HepG2 (cell line): ENCODE data around the gene RTP3. TPM values are rescaled to one million over a fixed set of nuclear protein-coding genes. Genes with fewer than 3 reads are reported as not detected.

ENCODE experiments used
- ELF4 ChIP-seq: sonication (generic); formaldehyde crosslinking; IDR thresholded peaks from 2 replicates; pipeline ENCODE4 v1.5.0; 2020; ENCODE audit warnings: missing genetic modification reagents, mild to moderate bottlenecking, moderate library complexity, borderline replicate concordance
- ERF ChIP-seq: IDR thresholded peaks from 2 replicates; pipeline ENCODE4 v1.6.1; 2018; ENCODE audit warnings: missing biosample characterization, missing genetic modification reagents
- MEIS1 ChIP-seq: sonication (generic); formaldehyde crosslinking; IDR thresholded peaks from 2 replicates; pipeline ENCODE4 v1.9.0; 2021; ENCODE audit warnings: mild to moderate bottlenecking, missing genetic modification reagents, moderate library complexity, borderline replicate concordance
- MTA1 ChIP-seq: sonication (generic); formaldehyde crosslinking; IDR thresholded peaks from 2 replicates; pipeline ENCODE4 v1.4.0; 2020; ENCODE audit warnings: missing genetic modification reagents, mild to moderate bottlenecking, borderline replicate concordance
- MYNN ChIP-seq: sonication (generic); formaldehyde crosslinking; IDR thresholded peaks from 2 replicates; pipeline ENCODE4 v1.4.0; 2020; ENCODE audit warnings: mild to moderate bottlenecking, low read depth, missing genetic modification reagents
- MZF1 ChIP-seq: sonication (generic); formaldehyde crosslinking; IDR thresholded peaks from 2 replicates; pipeline ENCODE4 v1.8.1; 2023; ENCODE audit warnings: mild to moderate bottlenecking, missing genetic modification reagents, borderline replicate concordance
- NFE2 ChIP-seq: sonication (generic); formaldehyde crosslinking; IDR thresholded peaks from 2 replicates; pipeline ENCODE4 v1.4.0; 2020; ENCODE audit warnings: missing genetic modification reagents
- NFKBIZ ChIP-seq: IDR thresholded peaks from 2 replicates; pipeline ENCODE4 v1.6.1; 2018; ENCODE audit warnings: missing genetic modification reagents, missing compliant biosample characterization
- SMAD3 ChIP-seq: sonication (generic); formaldehyde crosslinking; IDR thresholded peaks from 2 replicates; pipeline ENCODE4 v1.4.0; 2020; ENCODE audit warnings: missing genetic modification reagents
- TSC22D2 ChIP-seq: sonication (generic); formaldehyde crosslinking; IDR thresholded peaks from 2 replicates; pipeline ENCODE4 v1.5.1; 2020; ENCODE audit warnings: missing genetic modification reagents, mild to moderate bottlenecking, borderline replicate concordance
- ZNF30 ChIP-seq: sonication (generic); formaldehyde crosslinking; IDR thresholded peaks from 2 replicates; pipeline ENCODE4 v1.5.0; 2020; ENCODE audit warnings: mild to moderate bottlenecking, missing genetic modification reagents
- ZNF503 ChIP-seq: sonication (generic); formaldehyde crosslinking; IDR thresholded peaks from 2 replicates; pipeline ENCODE4 v1.4.0; 2020; ENCODE audit warnings: missing genetic modification reagents
- ZNF580 ChIP-seq: IDR thresholded peaks from 2 replicates; pipeline ENCODE4 v1.6.1; 2016; ENCODE audit warnings: low read depth, borderline replicate concordance
- ZNF616 ChIP-seq: sonication (generic); formaldehyde crosslinking; IDR thresholded peaks from 2 replicates; pipeline ENCODE4 v1.5.0; 2020; ENCODE audit warnings: low read depth, mild to moderate bottlenecking, missing genetic modification reagents
- ZNF674 ChIP-seq: sonication (generic); formaldehyde crosslinking; IDR thresholded peaks from 2 replicates; pipeline ENCODE4 v1.5.0; 2020; ENCODE audit warnings: low read depth, mild to moderate bottlenecking, missing genetic modification reagents
- ZNF75D ChIP-seq: sonication (generic); formaldehyde crosslinking; IDR thresholded peaks from 2 replicates; pipeline ENCODE4 v1.8.1; 2023; ENCODE audit warnings: missing genetic modification reagents, mild to moderate bottlenecking, borderline replicate concordance
- ZSCAN29 ChIP-seq: sonication (generic); formaldehyde crosslinking; conservative IDR thresholded peaks from 2 replicates; pipeline ENCODE4 v1.4.0; 2020; ENCODE audit warnings: mild to moderate bottlenecking, missing genetic modification reagents
- polyA plus RNA-seq, 8 experiments: library from polyadenylated mRNA; depleted of rRNA in 3 of 8; stranded (reverse) in 7 of 8; unstranded in 1 of 8; fragments of >200 nt; fragmentation: Illumina TruSeq in 4 of 8; extraction: Trizol in 4 of 8; gene quantifications; 2 replicates each; pipeline versions ENCODE4 v1.2.1 to v1.2.3, GENCODE V29; 2011 to 2016; ENCODE audit warnings: low read depth in 4 of 8, missing spikeins in 1 of 8, mixed read lengths in 1 of 8; ENCODE audit not compliant: insufficient read depth in 1 of 8
- total RNA-seq, 5 experiments: library from RNA; depleted of rRNA; stranded (reverse); fragments of >200 nt; fragmentation: Illumina TruSeq; extraction: Trizol; gene quantifications; 2 replicates each; pipeline ENCODE4 v1.2.3, GENCODE V29; 2016; ENCODE audit warnings: low read depth in 1 of 5
- TF ChIP-seq, protein P1 (sequence below): sonication (generic); formaldehyde crosslinking; IDR thresholded peaks from 2 replicates; pipeline ENCODE4 v1.4.0; 2020; ENCODE audit warnings: missing genetic modification reagents, borderline replicate concordance
- TF ChIP-seq, protein P2 (sequence below): sonication (generic); formaldehyde crosslinking; IDR thresholded peaks from 2 replicates; pipeline ENCODE4 v1.4.0; 2020; ENCODE audit warnings: missing genetic modification reagents

The RTP3 gene
- total and polyA plus RNA-seq, 2 of the 13 experiments (the other 11 are each of a cell fraction or from before 2014, with no cell fraction given) = 0.09 TPM; not detected in 1

GRCh38 chr3:46488735-46489361 lies 8.9 kb upstream of the RTP3 start (continued):
- TF ChIP-seq, protein P1, sequence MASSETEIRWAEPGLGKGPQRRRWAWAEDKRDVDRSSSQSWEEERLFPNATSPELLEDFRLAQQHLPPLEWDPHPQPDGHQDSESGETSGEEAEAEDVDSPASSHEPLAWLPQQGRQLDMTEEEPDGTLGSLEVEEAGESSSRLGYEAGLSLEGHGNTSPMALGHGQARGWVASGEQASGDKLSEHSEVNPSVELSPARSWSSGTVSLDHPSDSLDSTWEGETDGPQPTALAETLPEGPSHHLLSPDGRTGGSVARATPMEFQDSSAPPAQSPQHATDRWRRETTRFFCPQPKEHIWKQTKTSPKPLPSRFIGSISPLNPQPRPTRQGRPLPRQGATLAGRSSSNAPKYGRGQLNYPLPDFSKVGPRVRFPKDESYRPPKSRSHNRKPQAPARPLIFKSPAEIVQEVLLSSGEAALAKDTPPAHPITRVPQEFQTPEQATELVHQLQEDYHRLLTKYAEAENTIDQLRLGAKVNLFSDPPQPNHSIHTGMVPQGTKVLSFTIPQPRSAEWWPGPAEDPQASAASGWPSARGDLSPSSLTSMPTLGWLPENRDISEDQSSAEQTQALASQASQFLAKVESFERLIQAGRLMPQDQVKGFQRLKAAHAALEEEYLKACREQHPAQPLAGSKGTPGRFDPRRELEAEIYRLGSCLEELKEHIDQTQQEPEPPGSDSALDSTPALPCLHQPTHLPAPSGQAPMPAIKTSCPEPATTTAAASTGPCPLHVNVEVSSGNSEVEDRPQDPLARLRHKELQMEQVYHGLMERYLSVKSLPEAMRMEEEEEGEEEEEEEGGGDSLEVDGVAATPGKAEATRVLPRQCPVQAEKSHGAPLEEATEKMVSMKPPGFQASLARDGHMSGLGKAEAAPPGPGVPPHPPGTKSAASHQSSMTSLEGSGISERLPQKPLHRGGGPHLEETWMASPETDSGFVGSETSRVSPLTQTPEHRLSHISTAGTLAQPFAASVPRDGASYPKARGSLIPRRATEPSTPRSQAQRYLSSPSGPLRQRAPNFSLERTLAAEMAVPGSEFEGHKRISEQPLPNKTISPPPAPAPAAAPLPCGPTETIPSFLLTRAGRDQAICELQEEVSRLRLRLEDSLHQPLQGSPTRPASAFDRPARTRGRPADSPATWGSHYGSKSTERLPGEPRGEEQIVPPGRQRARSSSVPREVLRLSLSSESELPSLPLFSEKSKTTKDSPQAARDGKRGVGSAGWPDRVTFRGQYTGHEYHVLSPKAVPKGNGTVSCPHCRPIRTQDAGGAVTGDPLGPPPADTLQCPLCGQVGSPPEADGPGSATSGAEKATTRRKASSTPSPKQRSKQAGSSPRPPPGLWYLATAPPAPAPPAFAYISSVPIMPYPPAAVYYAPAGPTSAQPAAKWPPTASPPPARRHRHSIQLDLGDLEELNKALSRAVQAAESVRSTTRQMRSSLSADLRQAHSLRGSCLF (CRISPR knock-in tag) = no peak
- TF ChIP-seq ZNF580 (CRISPR knock-in tag) (peak; percentile 69; the same call in 1 of the 2 replicates), MTA1 (CRISPR knock-in tag) (0 out of 2 replicates have a peak, but pooled peaks have one; percentile 22), ZNF616 (CRISPR knock-in tag) (no peak), NFE2 (no peak), MEIS1 (CRISPR knock-in tag) (no peak), NFKBIZ (CRISPR knock-in tag) (0 out of 2 replicates have a peak, but pooled peaks have one; percentile 34), ZNF503 (CRISPR knock-in tag) (no peak), ZNF30 (no peak), ZNF75D (CRISPR knock-in tag) (no peak), ELF4 (CRISPR knock-in tag) (no peak), ZSCAN29 (no peak), SMAD3 (CRISPR knock-in tag) (0 out of 2 replicates have a peak, but pooled peaks have one; percentile 59), ZNF674 (CRISPR knock-in tag) (no peak), MYNN (CRISPR knock-in tag) (no peak), TSC22D2 (no peak), MZF1 (CRISPR knock-in tag) (no peak), ERF (CRISPR knock-in tag) (peak; percentile 55; the same call in 1 of the 2 replicates)
- TF ChIP-seq, protein P2, sequence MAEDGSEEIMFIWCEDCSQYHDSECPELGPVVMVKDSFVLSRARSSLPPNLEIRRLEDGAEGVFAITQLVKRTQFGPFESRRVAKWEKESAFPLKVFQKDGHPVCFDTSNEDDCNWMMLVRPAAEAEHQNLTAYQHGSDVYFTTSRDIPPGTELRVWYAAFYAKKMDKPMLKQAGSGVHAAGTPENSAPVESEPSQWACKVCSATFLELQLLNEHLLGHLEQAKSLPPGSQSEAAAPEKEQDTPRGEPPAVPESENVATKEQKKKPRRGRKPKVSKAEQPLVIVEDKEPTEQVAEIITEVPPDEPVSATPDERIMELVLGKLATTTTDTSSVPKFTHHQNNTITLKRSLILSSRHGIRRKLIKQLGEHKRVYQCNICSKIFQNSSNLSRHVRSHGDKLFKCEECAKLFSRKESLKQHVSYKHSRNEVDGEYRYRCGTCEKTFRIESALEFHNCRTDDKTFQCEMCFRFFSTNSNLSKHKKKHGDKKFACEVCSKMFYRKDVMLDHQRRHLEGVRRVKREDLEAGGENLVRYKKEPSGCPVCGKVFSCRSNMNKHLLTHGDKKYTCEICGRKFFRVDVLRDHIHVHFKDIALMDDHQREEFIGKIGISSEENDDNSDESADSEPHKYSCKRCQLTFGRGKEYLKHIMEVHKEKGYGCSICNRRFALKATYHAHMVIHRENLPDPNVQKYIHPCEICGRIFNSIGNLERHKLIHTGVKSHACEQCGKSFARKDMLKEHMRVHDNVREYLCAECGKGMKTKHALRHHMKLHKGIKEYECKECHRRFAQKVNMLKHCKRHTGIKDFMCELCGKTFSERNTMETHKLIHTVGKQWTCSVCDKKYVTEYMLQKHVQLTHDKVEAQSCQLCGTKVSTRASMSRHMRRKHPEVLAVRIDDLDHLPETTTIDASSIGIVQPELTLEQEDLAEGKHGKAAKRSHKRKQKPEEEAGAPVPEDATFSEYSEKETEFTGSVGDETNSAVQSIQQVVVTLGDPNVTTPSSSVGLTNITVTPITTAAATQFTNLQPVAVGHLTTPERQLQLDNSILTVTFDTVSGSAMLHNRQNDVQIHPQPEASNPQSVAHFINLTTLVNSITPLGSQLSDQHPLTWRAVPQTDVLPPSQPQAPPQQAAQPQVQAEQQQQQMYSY (CRISPR knock-in tag) = no peak
